ENCODE measurements around the gene ACP4. TPM values are rescaled to one million over a fixed set of nuclear protein-coding genes. Genes with fewer than 3 reads are reported as not detected.
"Not testable (repeated sequence)": the region's sequence is repeated elsewhere in the genome, so short reads cannot be mapped to it uniquely, and the experiment has no call there.

ACP4 gene
- total RNA-seq, 1 experiment from 2014 or later: not detected

DNA sequence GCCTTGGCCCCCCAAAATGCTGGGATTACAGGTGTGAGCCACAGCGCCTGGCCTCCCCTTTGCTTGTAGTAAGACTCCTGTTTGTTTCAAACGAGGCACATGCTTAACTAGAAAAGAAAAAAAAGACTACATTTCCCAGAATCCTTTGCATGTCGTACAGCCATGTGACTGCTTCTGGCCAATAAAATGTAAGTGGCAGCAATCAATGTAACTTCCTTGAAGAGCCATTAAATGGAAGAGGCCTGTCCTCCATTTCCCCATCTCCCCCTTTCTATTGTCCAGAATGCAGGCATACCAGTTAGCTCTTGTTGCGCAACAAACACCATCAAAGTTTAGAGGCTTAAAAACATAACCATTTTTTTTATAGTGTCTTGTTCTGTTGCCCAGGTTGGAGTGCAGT lies 30.3 kb upstream of the ACP4 start:
- H3K27ac Mint-ChIP-seq (ENCODE audit: low read depth, unreplicated experiment): no peak overlapping the region
- BruUV-seq (replicated peaks): no TSS peak
- no peaks in the 10 kb centered on the region for H3K4me1 Mint-ChIP-seq (ENCODE audit: insufficient read depth, unreplicated experiment)
- no peak for DNase-seq (ENCODE audit: unreplicated experiment)
- POLR2A ChIA-PET: no interaction called here
- no peaks in the 10 kb centered on the region for H3K36me3 Mint-ChIP-seq (ENCODE audit: insufficient read depth, unreplicated experiment)
- TF ChIP-seq, protein P1, sequence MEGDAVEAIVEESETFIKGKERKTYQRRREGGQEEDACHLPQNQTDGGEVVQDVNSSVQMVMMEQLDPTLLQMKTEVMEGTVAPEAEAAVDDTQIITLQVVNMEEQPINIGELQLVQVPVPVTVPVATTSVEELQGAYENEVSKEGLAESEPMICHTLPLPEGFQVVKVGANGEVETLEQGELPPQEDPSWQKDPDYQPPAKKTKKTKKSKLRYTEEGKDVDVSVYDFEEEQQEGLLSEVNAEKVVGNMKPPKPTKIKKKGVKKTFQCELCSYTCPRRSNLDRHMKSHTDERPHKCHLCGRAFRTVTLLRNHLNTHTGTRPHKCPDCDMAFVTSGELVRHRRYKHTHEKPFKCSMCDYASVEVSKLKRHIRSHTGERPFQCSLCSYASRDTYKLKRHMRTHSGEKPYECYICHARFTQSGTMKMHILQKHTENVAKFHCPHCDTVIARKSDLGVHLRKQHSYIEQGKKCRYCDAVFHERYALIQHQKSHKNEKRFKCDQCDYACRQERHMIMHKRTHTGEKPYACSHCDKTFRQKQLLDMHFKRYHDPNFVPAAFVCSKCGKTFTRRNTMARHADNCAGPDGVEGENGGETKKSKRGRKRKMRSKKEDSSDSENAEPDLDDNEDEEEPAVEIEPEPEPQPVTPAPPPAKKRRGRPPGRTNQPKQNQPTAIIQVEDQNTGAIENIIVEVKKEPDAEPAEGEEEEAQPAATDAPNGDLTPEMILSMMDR (IDR thresholded peaks at IDR 0.05; ENCODE audit: unreplicated experiment): no peak
- no peaks in the 10 kb centered on the region for H3K9me3 Mint-ChIP-seq (ENCODE audit: unreplicated experiment)
- intact Hi-C loops (cut with micrococcal nuclease): no loop called here
- CTCF ChIA-PET: no interaction called here
- H3K4me3 Mint-ChIP-seq (ENCODE audit: unreplicated experiment): no peak overlapping the region
- peaks cover 19% of the 10 kb centered on the region for H3K27me3 Mint-ChIP-seq (ENCODE audit: insufficient read depth, unreplicated experiment)

DNA sequence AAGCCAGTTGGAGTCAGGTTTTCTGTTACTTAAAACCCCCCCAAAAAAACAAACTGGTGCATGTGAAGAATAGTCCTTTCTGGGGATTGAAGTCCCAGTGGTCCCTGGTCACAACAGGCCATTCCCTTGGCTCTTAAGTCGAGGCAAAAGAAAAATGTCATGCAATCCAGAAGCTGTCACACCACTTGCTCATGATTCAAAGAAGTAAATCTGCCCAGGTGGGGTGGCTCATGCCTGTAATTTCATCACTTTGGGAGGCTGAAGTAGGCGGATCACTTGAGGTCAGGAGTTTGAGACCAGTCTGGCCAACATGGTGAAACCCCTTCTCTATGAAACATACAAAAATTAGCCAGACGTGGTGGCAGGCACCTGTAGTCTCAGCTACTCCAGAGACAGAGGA lies 28.7 kb upstream of the ACP4 start:
- CTCF ChIA-PET: interaction anchor here (1.0 kb wide), 1 partner anchor 56 kb away, joined by 3 read pairs; no protein-coding TSS in a partner anchor
- BruUV-seq (replicated peaks): not testable (repeated sequence)

DNA sequence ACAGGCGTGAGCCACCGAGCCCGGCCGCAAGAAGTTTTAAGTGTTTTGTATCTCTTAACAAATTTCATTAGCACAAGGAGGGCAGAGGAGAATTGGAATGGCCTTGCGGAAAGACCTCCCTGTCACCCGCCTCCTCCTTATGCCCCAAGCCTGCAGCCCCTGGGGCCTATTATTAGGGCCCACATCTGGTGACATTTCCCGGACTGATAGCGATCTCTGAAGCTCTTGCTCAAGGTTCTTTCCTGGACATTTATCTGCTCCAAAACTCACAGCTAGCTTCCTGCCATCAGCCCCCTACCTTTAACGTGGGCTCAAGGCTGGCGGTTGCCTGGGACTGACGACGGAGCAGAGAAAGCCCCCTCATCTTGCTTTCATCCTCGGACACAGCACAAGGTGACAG lies 26.7 kb upstream of the ACP4 start:
- CTCF ChIA-PET; H3K4me3 Mint-ChIP-seq (ENCODE audit: unreplicated experiment); H3K27ac Mint-ChIP-seq (ENCODE audit: low read depth, unreplicated experiment); DNase-seq (ENCODE audit: unreplicated experiment); POLR2A ChIA-PET; H3K27me3 Mint-ChIP-seq (ENCODE audit: insufficient read depth, unreplicated experiment); H3K4me1 Mint-ChIP-seq (ENCODE audit: insufficient read depth, unreplicated experiment); H3K36me3 Mint-ChIP-seq (ENCODE audit: insufficient read depth, unreplicated experiment); intact Hi-C loops (cut with micrococcal nuclease); BruUV-seq (replicated peaks); H3K9me3 Mint-ChIP-seq (ENCODE audit: unreplicated experiment): not testable (repeated sequence)

More for the DNA sequence above, 28.7 kb upstream of the ACP4 start:
- intact Hi-C loops (cut with micrococcal nuclease); POLR2A ChIA-PET; H3K36me3 Mint-ChIP-seq (ENCODE audit: insufficient read depth, unreplicated experiment); H3K27ac Mint-ChIP-seq (ENCODE audit: low read depth, unreplicated experiment); DNase-seq (ENCODE audit: unreplicated experiment); H3K27me3 Mint-ChIP-seq (ENCODE audit: insufficient read depth, unreplicated experiment); H3K9me3 Mint-ChIP-seq (ENCODE audit: unreplicated experiment); H3K4me3 Mint-ChIP-seq (ENCODE audit: unreplicated experiment); H3K4me1 Mint-ChIP-seq (ENCODE audit: insufficient read depth, unreplicated experiment): not testable (repeated sequence)

DNA sequence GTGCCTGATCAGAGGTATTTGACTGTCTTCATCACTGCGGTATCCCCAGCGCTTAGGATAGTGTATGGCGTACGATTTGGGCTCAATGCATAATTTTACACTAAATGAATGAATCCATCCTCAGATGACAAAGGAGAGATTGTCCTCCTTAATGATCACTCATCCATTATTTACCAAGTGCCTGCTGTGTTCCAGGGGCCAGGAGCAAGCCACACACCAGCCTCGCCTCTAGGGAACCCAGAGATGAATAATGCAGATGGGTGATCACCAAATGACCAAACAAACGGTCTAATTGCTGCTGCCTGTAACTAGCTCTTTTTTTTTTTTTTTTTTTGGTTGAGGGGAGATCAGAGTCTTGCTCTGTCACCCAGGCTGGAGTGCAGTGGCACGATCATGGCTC lies 25.8 kb upstream of the ACP4 start:
- no TSS peak for BruUV-seq (replicated peaks)
- intact Hi-C loops (cut with micrococcal nuclease): no loop called here
- TF ChIP-seq, protein P1 (IDR thresholded peaks at IDR 0.05; ENCODE audit: unreplicated experiment): no peak
- POLR2A ChIA-PET: no interaction called here
- no peak for DNase-seq (ENCODE audit: unreplicated experiment)
- CTCF ChIA-PET: interaction anchor here (0.6 to 1.1 kb wide), 3 partner anchors 34 to 396 kb away, joined by 3 read pairs; no protein-coding TSS in a partner anchor
- Mint-ChIP-seq H3K4me3 (ENCODE audit: unreplicated experiment) (no peak overlapping the region), H3K27me3 (ENCODE audit: insufficient read depth, unreplicated experiment) (no peaks in the 10 kb centered on the region), H3K27ac (ENCODE audit: low read depth, unreplicated experiment) (no peak overlapping the region), H3K4me1 (ENCODE audit: insufficient read depth, unreplicated experiment) (peaks cover 5% of the 10 kb centered on the region), H3K36me3 (ENCODE audit: insufficient read depth, unreplicated experiment) (no peaks in the 10 kb centered on the region), H3K9me3 (ENCODE audit: unreplicated experiment) (no peaks in the 10 kb centered on the region)

DNA sequence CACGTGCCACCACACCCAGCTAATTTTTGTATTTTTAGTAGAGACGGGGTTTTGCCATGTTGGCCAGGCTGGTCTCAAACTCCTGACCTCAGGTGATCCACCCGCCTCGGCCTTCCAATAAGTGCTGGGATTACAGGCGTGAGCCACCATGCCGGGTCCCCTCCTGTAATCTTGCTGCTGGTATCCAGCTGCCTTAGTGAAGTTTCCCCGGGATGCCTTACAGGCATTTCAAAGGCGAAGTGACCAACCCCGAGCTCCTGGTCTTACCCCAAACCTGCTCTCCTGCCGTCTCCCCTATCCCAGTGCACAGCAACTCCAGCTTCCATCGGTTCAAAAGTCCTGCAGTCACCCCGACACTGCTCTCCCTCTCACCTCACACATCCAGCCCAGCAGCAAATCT lies 23.5 kb upstream of the ACP4 start:
- H3K27ac Mint-ChIP-seq (ENCODE audit: low read depth, unreplicated experiment); H3K4me1 Mint-ChIP-seq (ENCODE audit: insufficient read depth, unreplicated experiment); DNase-seq (ENCODE audit: unreplicated experiment); H3K27me3 Mint-ChIP-seq (ENCODE audit: insufficient read depth, unreplicated experiment); intact Hi-C loops (cut with micrococcal nuclease); POLR2A ChIA-PET; H3K9me3 Mint-ChIP-seq (ENCODE audit: unreplicated experiment); BruUV-seq (replicated peaks); H3K4me3 Mint-ChIP-seq (ENCODE audit: unreplicated experiment); H3K36me3 Mint-ChIP-seq (ENCODE audit: insufficient read depth, unreplicated experiment): not testable (repeated sequence)
- CTCF ChIA-PET: interaction anchor here (1.1 kb wide), 1 partner anchor 10 kb away, joined by 3 read pairs; no protein-coding TSS in a partner anchor

DNA sequence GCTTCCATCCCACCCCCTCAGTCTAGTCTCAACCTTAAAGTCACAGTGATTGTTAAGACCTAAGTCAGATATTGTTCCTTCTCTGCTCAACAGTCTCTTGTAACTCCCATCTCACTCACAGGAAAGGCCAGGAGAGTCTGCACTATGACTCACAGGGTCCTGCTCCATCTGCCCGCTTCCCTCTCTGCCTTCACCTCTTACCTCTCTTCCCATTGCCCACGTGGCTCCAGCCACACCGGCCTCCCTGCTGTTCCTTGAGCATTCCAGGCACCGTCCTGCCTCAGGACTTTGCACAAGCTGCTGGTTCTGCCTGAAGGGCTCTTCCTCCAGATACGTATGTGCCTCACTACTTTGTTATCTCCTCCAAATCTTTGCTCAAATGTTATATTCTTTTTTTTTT lies 23.0 kb upstream of the ACP4 start:
- H3K36me3 Mint-ChIP-seq (ENCODE audit: insufficient read depth, unreplicated experiment); H3K4me1 Mint-ChIP-seq (ENCODE audit: insufficient read depth, unreplicated experiment); BruUV-seq (replicated peaks); POLR2A ChIA-PET; H3K4me3 Mint-ChIP-seq (ENCODE audit: unreplicated experiment); intact Hi-C loops (cut with micrococcal nuclease); H3K9me3 Mint-ChIP-seq (ENCODE audit: unreplicated experiment); H3K27me3 Mint-ChIP-seq (ENCODE audit: insufficient read depth, unreplicated experiment); DNase-seq (ENCODE audit: unreplicated experiment); H3K27ac Mint-ChIP-seq (ENCODE audit: low read depth, unreplicated experiment): not testable (repeated sequence)
- CTCF ChIA-PET: interaction anchor here (0.5 to 1.1 kb wide), 2 partner anchors 10 to 241 kb away, joined by 3 read pairs; no protein-coding TSS in a partner anchor

Measured in MCF 10A (cell line).